Activated CD8-positive, alpha-beta memory T cell treated with anti-CD3 and anti-CD28 coated beads, Interleukin-2, amount 10 ng/mL, durations not matched to agents 7 days and 5 days (primary cell): Measurements from ENCODE around the gene GOLGA6L10. TPM values are rescaled to one million over a fixed set of nuclear protein-coding genes. Genes with fewer than 3 reads are reported as not detected.
"Not testable (repeated sequence)": the region's sequence is repeated elsewhere in the genome, so short reads cannot be mapped to it uniquely, and the experiment has no call there.

ENCODE experiments used
- ATAC-seq: fragments of 150-1000 bp; cut with Tn5 transposase; one replicate; pipeline ENCODE4 v1.10.0; 2021; ENCODE audit warnings: moderate library complexity
- CTCF ChIA-PET: fragments of 350-600 bp; sonication (Branson Sonifier 250); formaldehyde crosslinking; loops from one replicate; lab custom pipeline; 2021; ENCODE audit warnings: antibody characterized with exemption; lab: Charles Lee
- DNase-seq: peaks from one replicate; pipeline ENCODE4 v3.0.0-alpha.2; 2020
- H3K27ac Mint-ChIP-seq: one replicate; pipeline ENCODE4 v1.8.0; 2021; ENCODE audit warnings: mild to moderate bottlenecking, mixed read lengths
- H3K27me3 Mint-ChIP-seq: one replicate; pipeline ENCODE4 v1.8.0; 2021; ENCODE audit warnings: mixed read lengths
- H3K36me3 Mint-ChIP-seq: one replicate; pipeline ENCODE4 v1.8.0; 2021; ENCODE audit warnings: mild to moderate bottlenecking, mixed read lengths
- H3K4me1 Mint-ChIP-seq: one replicate; pipeline ENCODE4 v1.8.0; 2021; ENCODE audit warnings: mixed read lengths
- H3K4me3 Mint-ChIP-seq: one replicate; pipeline ENCODE4 v1.8.0; 2021; ENCODE audit warnings: mild to moderate bottlenecking, moderate library complexity, mixed read lengths
- H3K9me3 Mint-ChIP-seq: one replicate; pipeline ENCODE4 v1.8.0; 2022; ENCODE audit warnings: low read depth, mixed read lengths
- total RNA-seq, 2 experiments: library from RNA; stranded (reverse); gene quantifications; one replicate each; pipeline ENCODE4 v1.2.3, GENCODE V29; 2021

The GOLGA6L10 gene
- total RNA-seq, 2 experiments from 2014 or later = 0.91 to 2.2 TPM

DNA sequence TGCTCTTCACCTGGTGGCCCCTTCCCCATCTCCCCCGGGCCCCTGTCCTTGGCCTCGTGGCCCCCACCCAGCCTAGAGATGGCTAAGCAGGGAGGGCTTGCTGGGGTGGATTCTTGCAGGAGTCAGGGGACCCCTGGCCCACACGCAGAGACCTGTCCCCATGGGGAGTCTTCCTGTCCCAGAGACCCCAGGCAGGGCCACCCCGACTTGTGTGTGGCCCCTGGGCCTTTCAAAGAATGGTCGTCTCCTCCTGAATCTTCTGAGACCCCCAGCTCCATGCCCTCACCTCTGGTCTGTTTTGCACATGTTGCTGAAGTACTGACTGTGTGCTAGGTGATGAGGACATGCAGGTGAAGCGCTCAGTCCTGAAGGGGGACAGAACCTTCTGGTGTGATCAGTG, 28.4 kb downstream of the GOLGA6L10 start:
- CTCF ChIA-PET, H3K4me3 Mint-ChIP-seq, ATAC-seq, H3K36me3 Mint-ChIP-seq, H3K4me1 Mint-ChIP-seq, DNase-seq, H3K9me3 Mint-ChIP-seq, H3K27ac Mint-ChIP-seq, H3K27me3 Mint-ChIP-seq: not testable (repeated sequence)

DNA sequence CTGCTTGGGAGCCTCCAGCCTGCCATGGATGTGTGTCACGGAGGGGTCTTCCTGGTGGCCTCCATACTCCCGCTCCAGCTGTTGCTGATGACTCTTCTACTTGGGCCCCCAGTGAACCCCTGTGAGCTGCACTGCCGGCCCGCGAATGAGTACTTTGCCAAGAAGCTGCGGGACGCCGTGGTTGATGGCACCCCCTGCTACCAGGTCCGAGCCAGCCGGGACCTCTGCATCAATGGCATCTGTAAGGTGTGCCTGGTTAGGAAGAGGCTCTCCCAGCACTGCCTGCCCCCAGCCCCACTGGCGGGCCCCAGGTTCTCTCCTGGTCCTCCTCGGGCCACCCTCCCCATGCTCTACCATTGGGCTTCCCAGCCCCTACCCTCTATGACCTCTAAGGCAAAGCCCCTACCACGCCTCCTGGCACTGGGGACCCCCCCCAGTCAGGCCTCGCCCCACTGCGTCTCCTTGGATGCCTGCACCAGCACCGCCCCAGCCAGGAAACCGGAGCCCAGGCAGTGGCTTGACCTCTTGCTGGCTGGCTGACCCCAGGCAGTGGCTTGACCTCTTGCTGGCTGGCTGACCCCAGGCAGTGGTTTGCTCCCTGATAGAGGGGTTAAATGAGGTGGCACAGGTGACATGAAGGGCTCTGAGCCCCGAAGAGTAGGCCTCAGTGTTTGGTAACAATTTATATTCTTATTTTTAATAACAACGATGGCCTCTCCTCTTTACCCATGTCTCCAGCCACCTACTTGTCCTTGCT, 29.6 kb downstream of the GOLGA6L10 start:
- H3K27ac Mint-ChIP-seq, H3K9me3 Mint-ChIP-seq, H3K4me1 Mint-ChIP-seq, DNase-seq, H3K36me3 Mint-ChIP-seq, H3K27me3 Mint-ChIP-seq, ATAC-seq, CTCF ChIA-PET, H3K4me3 Mint-ChIP-seq: not testable (repeated sequence)

DNA sequence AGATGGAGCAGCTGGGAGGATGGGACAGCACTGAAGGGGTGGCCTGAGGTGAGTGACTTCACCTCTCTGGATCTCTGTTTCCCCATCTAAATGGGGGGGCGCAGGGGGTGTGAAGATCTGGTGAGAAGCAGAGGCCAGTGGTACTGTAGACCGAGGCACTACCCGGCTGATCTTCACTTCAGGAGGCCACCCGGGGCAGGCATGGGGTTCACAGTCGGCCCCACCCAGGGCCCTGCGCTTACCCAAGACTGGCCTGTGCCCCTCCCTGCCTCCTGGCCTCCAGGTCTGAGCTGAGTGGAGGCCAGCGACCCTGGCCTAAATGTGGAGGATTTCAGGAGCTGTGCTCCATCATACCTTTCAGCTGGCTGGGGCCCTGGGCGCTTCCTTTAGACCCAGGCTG, 31.0 kb downstream of the GOLGA6L10 start:
- CTCF ChIA-PET, H3K36me3 Mint-ChIP-seq, H3K9me3 Mint-ChIP-seq, ATAC-seq, H3K4me3 Mint-ChIP-seq, H3K27ac Mint-ChIP-seq, H3K4me1 Mint-ChIP-seq, DNase-seq, H3K27me3 Mint-ChIP-seq: not testable (repeated sequence)

DNA sequence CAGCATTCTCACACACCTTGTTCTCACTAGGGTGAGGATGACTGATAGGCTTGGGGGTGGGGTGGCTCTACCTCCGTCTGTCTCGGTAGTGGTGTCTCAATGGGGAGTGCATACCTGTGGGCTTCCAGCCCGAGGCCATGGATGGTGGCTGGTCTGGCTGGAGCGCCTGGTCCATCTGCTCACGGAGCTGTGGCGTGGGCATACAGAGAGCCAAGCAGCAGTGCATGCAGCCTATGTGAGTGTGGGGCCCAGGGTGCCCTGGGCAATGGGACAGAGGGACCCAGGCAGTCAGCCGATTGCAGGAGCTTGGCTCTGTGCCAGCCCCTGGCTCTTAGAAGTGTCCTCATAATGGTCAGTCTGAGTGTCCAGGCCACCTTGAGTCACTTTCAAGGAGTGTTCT, 31.8 kb downstream of the GOLGA6L10 start:
- DNase-seq, H3K9me3 Mint-ChIP-seq, H3K27ac Mint-ChIP-seq, H3K27me3 Mint-ChIP-seq, H3K36me3 Mint-ChIP-seq, H3K4me1 Mint-ChIP-seq, H3K4me3 Mint-ChIP-seq, CTCF ChIA-PET, ATAC-seq: not testable (repeated sequence)

DNA sequence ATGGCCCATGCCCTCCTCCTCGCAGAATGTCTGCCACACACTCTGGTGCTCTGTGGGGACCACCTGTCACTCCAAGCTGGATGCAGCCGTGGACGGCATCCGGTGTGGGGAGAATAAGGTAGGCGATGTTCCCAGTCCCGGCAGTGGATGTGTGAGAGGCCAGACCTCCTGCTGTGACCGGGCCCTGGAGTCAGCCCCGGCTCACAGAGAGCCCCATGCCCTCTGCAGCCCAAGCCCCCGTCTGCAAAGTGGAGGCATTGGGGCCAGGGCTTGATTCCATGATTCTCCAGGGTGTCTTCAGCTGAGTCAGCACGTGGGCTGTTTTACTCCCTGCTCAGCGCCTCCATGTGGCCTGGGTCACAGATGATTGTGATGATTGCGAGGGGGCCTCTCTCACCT, 32.2 kb downstream of the GOLGA6L10 start:
- no peaks in the 10 kb centered on the region for H3K4me1 Mint-ChIP-seq
- H3K36me3 Mint-ChIP-seq = no peaks in the 10 kb centered on the region
- H3K27me3 Mint-ChIP-seq = no peaks in the 10 kb centered on the region
- no peak overlapping the region for H3K27ac Mint-ChIP-seq
- no peak for ATAC-seq
- no peaks in the 10 kb centered on the region for H3K9me3 Mint-ChIP-seq
- H3K4me3 Mint-ChIP-seq = no peak overlapping the region
- CTCF ChIA-PET = no interaction called here
- DNase-seq = no peak

DNA sequence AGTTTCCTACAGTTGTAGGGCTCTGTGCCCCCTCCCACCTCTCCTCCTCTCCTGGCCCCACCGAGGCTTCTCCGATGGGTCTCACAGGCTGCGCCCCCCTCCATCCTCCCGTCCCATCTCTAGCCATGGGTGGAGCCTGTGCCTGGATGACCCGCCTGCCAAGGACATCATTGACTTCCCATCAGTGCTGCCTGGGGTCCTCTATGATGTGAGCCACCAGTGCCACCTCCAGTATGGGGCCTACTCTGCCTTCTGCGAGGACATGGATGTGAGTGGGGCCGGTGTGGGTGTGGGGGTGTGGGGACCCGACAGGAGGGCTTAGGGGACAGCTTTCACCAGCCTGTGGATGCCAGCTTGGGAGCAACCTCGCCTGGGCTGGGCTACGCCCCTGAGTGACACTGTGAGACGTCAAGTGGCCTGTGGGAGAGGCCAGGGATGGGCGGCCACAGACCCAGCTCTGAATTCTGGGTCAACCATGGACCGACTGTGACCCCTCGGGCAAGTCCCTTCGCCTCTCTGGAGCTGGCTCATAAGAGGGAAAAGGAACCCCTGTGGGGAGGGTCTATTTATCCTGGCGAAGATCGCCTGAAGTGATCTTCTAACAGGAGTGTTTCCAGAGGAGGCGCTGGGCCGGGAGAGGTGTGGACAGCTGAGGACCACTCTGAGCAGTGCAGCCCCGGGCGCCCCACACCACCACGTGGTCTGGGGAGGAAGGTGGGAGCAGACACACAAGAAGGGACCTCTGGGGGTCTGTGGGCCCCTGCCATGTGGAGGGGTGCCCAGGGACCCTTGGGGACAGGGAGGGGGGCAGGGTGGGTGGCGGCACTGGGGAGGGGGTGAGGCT, 32.8 kb downstream of the GOLGA6L10 start:
- H3K4me3 Mint-ChIP-seq, DNase-seq, H3K36me3 Mint-ChIP-seq, H3K4me1 Mint-ChIP-seq, H3K27ac Mint-ChIP-seq, ATAC-seq, H3K27me3 Mint-ChIP-seq, H3K9me3 Mint-ChIP-seq, CTCF ChIA-PET: not testable (repeated sequence)

DNA sequence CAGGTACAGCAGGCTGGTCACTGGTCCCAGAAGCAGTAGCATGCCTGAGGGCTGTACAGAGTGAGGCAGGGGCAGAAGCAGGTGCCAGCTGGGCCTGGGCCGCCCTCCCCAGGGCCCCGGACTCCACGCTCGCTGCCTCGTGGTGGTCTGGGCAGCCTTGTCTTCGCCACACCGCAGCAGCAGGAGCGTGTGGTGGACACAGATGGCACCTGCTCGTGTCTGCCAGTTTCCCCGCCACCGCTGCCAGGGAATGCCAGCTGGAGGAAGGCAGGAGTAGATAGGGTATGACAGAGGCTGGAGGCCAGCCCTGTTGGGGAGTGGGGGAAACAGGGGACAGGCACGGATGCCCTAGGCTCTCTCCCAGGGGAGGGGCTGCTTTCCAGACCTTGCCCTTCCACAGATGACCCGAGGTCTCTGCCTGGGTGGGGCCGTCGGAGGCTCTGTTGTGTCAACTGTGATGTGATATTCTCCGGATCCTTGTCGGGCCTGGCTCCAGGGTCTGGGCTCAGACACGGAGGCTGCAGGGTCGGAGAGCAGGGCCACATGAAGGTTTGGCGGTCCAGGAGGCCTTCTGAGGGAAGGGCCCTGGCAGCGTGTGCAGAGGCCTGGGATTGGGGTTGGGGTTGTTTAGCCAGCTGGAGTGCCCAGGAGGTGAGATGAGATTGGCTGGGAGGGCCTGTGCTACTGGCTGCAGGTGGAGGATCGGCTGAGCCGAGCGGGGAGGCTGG, 33.6 kb downstream of the GOLGA6L10 start:
- CTCF ChIA-PET = no interaction called here
- Mint-ChIP-seq H3K4me3 (no peak overlapping the region), H3K27me3 (no peaks in the 10 kb centered on the region), H3K4me1 (no peaks in the 10 kb centered on the region), H3K9me3 (no peaks in the 10 kb centered on the region), H3K36me3 (no peaks in the 10 kb centered on the region), H3K27ac (no peak overlapping the region)
- DNase-seq = no peak
- no peak for ATAC-seq

DNA sequence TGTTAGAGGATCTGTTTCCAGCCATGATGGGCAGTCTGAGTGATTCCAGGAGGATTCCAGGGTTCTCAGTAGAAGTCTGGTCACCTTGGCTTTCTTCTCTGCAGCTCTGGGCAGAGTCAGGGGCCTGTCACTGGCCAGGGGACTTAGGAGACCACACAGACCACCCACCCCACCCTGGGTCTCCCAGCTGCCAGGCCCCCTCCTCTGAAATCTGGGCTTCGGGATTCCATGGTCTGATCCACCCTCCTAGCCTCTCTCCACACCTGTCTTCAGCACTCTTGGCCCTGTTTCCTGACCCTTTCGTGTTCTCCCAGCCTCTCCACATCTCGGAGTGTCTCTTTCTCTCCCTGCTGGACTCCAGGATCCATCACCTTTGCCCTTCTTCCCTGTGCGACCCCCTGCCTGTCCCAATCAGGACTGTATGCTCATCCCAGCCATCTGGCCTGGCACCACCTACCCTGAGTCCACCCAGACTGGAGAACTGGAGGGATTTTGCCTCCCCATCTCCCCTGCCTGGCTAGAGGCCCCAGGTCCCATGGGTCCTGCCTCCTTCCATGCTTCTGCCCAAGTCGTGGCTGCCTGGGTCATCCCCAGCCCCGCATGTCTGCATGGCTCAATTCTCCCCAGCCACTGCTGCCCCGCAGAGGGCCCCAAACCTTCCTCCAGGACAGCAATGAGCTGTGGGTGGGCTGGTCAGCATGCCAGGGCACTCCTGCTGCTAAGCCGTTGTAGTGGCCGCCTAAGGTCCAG, 34.3 kb downstream of the GOLGA6L10 start:
- Mint-ChIP-seq H3K9me3 (peaks cover 3% of the 10 kb centered on the region), H3K4me3 (no peak overlapping the region), H3K36me3 (no peaks in the 10 kb centered on the region), H3K27ac (no peak overlapping the region), H3K4me1 (no peaks in the 10 kb centered on the region), H3K27me3 (peaks cover 3% of the 10 kb centered on the region)
- DNase-seq (no peak), ATAC-seq (no peak)
- CTCF ChIA-PET = no interaction called here

DNA sequence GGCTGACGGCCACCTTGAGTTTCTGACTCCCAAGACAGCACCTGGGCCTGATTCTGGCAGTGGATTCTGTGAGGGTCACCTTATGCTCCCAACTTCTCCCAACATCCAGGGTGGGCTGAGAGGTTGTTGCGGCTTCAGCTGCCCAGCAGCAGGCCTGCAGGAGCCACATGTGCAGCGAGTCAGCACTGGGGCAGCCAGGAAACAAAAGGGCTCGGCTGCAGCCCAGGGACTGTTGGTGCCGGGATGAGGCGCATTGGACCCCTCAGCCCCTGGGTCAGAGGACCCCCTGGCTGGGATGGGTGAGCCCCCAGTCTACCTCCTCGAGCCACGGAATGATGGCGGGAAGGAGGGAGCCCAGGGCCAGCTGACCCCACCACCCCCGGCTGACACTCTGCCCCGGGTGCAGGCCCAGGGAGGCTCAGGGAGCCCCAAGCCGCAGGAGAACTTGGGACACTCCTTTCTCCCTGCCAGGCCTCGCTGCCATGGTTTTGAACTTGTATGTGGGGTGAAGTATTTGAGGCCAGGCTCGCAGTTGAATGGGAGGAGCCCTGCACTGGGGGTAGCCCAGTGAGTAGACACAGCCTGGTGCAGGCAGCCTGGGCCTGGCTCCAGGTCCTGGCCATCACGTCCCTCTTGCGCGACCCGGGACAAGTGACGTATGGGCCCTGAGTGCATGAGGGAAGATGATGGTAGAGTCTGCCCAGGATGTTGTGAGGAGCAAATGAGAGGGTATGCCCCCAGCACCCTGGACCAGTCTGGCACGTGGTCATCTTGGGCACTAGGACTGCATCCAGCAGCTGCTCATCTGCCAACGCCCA, 35.1 kb downstream of the GOLGA6L10 start:
- ATAC-seq, DNase-seq, H3K4me3 Mint-ChIP-seq, H3K4me1 Mint-ChIP-seq, CTCF ChIA-PET, H3K27ac Mint-ChIP-seq, H3K27me3 Mint-ChIP-seq, H3K9me3 Mint-ChIP-seq, H3K36me3 Mint-ChIP-seq: not testable (repeated sequence)

DNA sequence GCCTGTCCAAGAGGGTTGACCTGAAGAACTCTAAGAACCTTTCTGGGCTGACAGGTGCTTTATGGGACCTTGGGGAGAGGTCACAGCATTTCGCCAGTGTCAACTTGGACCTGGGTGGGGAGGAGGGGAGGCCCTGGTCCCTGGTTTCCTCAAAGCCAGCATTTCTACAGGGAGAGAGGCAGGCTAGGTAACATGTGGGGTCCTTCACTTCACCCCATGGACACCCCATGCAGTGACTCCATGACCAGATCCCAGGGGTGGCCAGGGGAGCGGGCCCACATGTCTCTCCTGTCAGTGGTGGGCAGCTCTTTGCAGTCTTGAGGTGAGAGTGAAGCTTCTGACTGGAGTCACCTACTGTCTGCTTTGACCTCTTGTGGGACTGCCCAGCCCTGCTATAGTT, 35.8 kb downstream of the GOLGA6L10 start:
- Mint-ChIP-seq H3K4me3 (no peak overlapping the region), H3K27ac (no peak overlapping the region), H3K27me3 (peaks cover 3% of the 10 kb centered on the region), H3K4me1 (no peaks in the 10 kb centered on the region), H3K36me3 (no peaks in the 10 kb centered on the region), H3K9me3 (peaks cover 3% of the 10 kb centered on the region)
- DNase-seq (no peak), ATAC-seq (no peak)
- CTCF ChIA-PET = no interaction called here

DNA sequence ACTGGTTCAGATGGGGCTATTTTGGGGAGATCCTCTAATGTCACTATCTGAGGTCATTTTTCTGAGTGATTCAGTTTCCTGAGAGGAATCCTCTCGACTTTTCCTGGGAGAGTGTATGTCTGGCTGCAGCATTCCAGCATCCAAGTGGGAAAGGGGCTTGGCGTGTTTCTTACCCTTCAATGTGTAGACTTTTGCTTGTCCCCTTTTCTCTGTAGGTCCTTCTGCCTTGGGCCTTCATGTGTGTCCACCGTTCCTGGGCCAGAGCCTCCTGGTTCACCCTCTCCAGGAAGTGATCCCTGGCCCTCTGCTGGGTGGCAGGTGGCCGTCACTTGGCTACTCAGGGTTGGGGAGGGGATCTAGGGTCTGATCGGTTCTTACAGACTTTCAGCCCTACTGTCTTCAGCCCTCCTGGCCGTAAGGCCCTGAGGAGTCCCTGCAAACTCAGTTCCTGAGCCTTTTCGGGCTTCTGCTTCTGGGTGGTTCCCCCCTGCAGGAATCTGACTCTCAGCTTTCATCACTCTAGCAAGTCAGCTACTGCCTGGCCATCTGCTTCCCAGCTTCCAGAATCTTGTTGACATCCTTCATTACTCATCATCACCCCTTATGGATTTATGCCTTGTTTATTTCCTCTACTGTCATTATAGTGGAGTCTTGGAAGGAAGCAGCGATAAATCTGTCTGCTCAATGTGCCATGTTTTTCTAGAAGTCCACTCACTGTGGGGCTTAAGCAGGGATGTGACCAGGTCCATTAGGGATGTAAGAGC, 36.5 kb downstream of the GOLGA6L10 start:
- H3K4me1 Mint-ChIP-seq = no peaks in the 10 kb centered on the region
- peak; percentile 11 for DNase-seq
- H3K36me3 Mint-ChIP-seq = no peaks in the 10 kb centered on the region

DNA sequence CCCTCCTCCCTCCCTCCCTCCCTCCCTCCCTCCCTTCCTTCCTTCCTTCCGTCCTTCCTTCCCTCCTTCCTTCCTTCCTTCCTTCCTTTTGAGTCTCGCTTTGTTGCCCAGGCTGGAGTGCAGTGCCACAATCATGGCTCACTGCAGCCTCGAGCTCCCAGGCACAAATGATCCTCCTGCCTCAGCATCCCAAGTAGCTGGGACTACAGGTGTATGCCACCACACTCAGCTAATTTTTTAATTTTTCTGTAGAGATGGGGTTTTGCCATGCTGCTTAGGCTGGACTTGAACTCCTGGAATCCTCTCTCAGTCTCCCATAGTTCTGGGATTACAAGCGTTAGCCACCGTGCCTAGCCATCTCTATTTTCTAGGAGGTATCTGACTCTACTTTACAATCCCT, 38.0 kb downstream of the GOLGA6L10 start:
- H3K27me3 Mint-ChIP-seq, H3K27ac Mint-ChIP-seq, H3K4me3 Mint-ChIP-seq, H3K36me3 Mint-ChIP-seq, DNase-seq, CTCF ChIA-PET, H3K4me1 Mint-ChIP-seq, ATAC-seq, H3K9me3 Mint-ChIP-seq: not testable (repeated sequence)

More for the DNA sequence above, 36.5 kb downstream of the GOLGA6L10 start:
- H3K4me3 Mint-ChIP-seq = no peak overlapping the region
- no peak overlapping the region for H3K27ac Mint-ChIP-seq
- peaks cover 3% of the 10 kb centered on the region for H3K9me3 Mint-ChIP-seq
- CTCF ChIA-PET = no interaction called here
- no peak for ATAC-seq
- peaks cover 3% of the 10 kb centered on the region for H3K27me3 Mint-ChIP-seq
